KOPT-K1 (cell line): ENCODE results near the gene HSPA1B.
"Not testable (repeated sequence)": the region's sequence is repeated elsewhere in the genome, so short reads cannot be mapped to it uniquely, and the experiment has no call there.

Source experiments
- H3K27ac ChIP-seq: fragments of 200-600 bp; sonication (generic); 2 replicates; pipeline ENCODE4 v1.5.1; 2016; ENCODE audit warnings: antibody characterized with exemption, mild to moderate bottlenecking, low read depth, low read length; ENCODE audit not compliant: poor library complexity, severe bottlenecking
- H3K36me3 ChIP-seq: fragments of 200-600 bp; sonication (generic); 2 replicates; pipeline ENCODE4 v1.5.1; 2017; ENCODE audit warnings: antibody characterized with exemption, mild to moderate bottlenecking, low read length, moderate library complexity; ENCODE audit not compliant: insufficient read depth
- H3K9me3 ChIP-seq: fragments of 200-600 bp; sonication (generic); 2 replicates; pipeline ENCODE4 v1.5.1; 2017; ENCODE audit warnings: antibody characterized with exemption, low read length, mild to moderate bottlenecking; ENCODE audit not compliant: insufficient read depth, poor library complexity, severe bottlenecking

The HSPA1B gene

GRCh38 chr6:31851980-31852718 lies 24.6 kb downstream of the HSPA1B start:
- H3K9me3 ChIP-seq, H3K27ac ChIP-seq, H3K36me3 ChIP-seq: not testable (repeated sequence)

GRCh38 chr6:31857774-31858173 lies 30.2 kb downstream of the HSPA1B start:
- not testable (repeated sequence) for H3K9me3 ChIP-seq, H3K27ac ChIP-seq
- peaks cover 30% of the 10 kb centered on the region for H3K36me3 ChIP-seq

GRCh38 chr6:31858707-31859106 lies 31.2 kb downstream of the HSPA1B start:
- no peak overlapping the region for H3K27ac ChIP-seq
- no peaks in the 10 kb centered on the region for H3K9me3 ChIP-seq
- H3K36me3 ChIP-seq = peaks cover 30% of the 10 kb centered on the region

GRCh38 chr6:31859923-31860322 lies 32.4 kb downstream of the HSPA1B start:
- peaks cover 30% of the 10 kb centered on the region for H3K36me3 ChIP-seq
- H3K27ac ChIP-seq = no peak overlapping the region
- H3K9me3 ChIP-seq = no peaks in the 10 kb centered on the region

- Histone ChIP-seq H3K9me3 (no peaks in the 10 kb centered on the region), H3K36me3 (peaks cover 30% of the 10 kb centered on the region), H3K27ac (no peak overlapping the region)
Measured at GRCh38 chr6:31860349-31860748, 32.8 kb downstream of the HSPA1B start.

GRCh38 chr6:31861150-31861549 lies 33.6 kb downstream of the HSPA1B start:
- H3K9me3 ChIP-seq = no peaks in the 10 kb centered on the region
- H3K27ac ChIP-seq = no peak overlapping the region
- peaks cover 30% of the 10 kb centered on the region for H3K36me3 ChIP-seq

- Histone ChIP-seq H3K36me3 (peaks cover 29% of the 10 kb centered on the region), H3K9me3 (no peaks in the 10 kb centered on the region), H3K27ac (peak overlapping the region; percentile 52)
Measured at GRCh38 chr6:31861919-31862343, 34.4 kb downstream of the HSPA1B start.

GRCh38 chr6:31862344-31863235 lies 35.1 kb downstream of the HSPA1B start, which contains the start of gene NEU1:
NEU1 (minus strand) TSS chr6:31862821; CDS start chr6:31862776, 45 bp downstream.
- peak within 1 kb of the TSS; percentile 63 for H3K27ac ChIP-seq
- H3K9me3 ChIP-seq = no peaks in the 10 kb centered on the region
- H3K36me3 ChIP-seq = peaks cover 23% of the 10 kb centered on the region

- H3K36me3 ChIP-seq = peaks cover 12% of the 10 kb centered on the region; the same call in 1 of the 2 replicates
- not testable (repeated sequence) for H3K9me3 ChIP-seq
- peak overlapping the region; percentile 63 for H3K27ac ChIP-seq
Measured at GRCh38 chr6:31864123-31864562, 36.6 kb downstream of the HSPA1B start.

- Histone ChIP-seq H3K9me3 (no peaks in the 10 kb centered on the region), H3K36me3 (peaks cover 5% of the 10 kb centered on the region; the same call in 1 of the 2 replicates), H3K27ac (no peak overlapping the region)
Measured at GRCh38 chr6:31864818-31865204, 37.3 kb downstream of the HSPA1B start.

GRCh38 chr6:31865205-31866118 lies 37.9 kb downstream of the HSPA1B start:
- no peaks in the 10 kb centered on the region for H3K9me3 ChIP-seq
- no peaks in the 10 kb centered on the region for H3K36me3 ChIP-seq
- H3K27ac ChIP-seq = no peak overlapping the region

GRCh38 chr6:31868658-31868971 lies 41.1 kb downstream of the HSPA1B start:
- H3K36me3 ChIP-seq, H3K27ac ChIP-seq, H3K9me3 ChIP-seq: not testable (repeated sequence)

- Histone ChIP-seq H3K27ac (no peak overlapping the region), H3K36me3 (no peaks in the 10 kb centered on the region), H3K9me3 (no peaks in the 10 kb centered on the region)
Measured at GRCh38 chr6:31869343-31869742, 41.8 kb downstream of the HSPA1B start.

- H3K9me3 ChIP-seq = no peaks in the 10 kb centered on the region
- H3K27ac ChIP-seq = no peak overlapping the region
- no peaks in the 10 kb centered on the region for H3K36me3 ChIP-seq
Measured at GRCh38 chr6:31870385-31870921, 42.9 kb downstream of the HSPA1B start.
